ENCODE results near the gene SLC25A28. TPM values are rescaled to one million over a fixed set of nuclear protein-coding genes. Genes with fewer than 3 reads are reported as not detected.

SLC25A28 gene
- total RNA-seq, 1 experiment from 2014 or later = 42.8 TPM

DNA sequence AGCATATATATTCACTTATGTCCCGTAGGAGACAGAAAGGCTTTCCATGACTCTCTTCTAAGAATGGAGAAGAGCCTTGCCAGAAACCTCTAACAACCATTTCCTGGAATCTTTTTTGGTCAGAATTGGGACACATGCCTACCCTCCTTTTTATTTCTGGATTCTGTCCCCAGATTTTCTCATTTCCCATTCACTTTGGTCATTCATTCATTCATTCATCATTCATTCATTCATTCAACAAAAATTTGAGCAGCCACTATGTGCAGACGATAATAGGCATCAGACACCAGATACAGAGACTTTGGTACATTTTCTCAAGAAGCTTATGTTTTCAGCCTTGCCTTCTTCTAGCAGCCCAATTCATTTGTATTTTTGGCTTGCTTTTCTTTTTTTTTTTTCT lies 45.1 kb upstream of the SLC25A28 start:
- Histone ChIP-seq H3K27me3 (ENCODE audit: control insufficient read depth, insufficient read depth, low read length) (no peaks in the 10 kb centered on the region), H3K27ac (ENCODE audit: low read length) (no peak overlapping the region), H3K4me1 (ENCODE audit: control insufficient read depth, insufficient read depth, low read length) (peaks cover 7% of the 10 kb centered on the region), H3K4me3 (ENCODE audit: low read depth in 2 of 2, low read length in 2 of 2) (no peak overlapping the region), H3K36me3 (ENCODE audit: control insufficient read depth, insufficient read depth, low read length) (peaks cover 4% of the 10 kb centered on the region; the same call in 1 of the 2 replicates), H3K9me3 (ENCODE audit: control insufficient read depth, insufficient read depth, low read depth, low read length) (no peaks in the 10 kb centered on the region)
- ATAC-seq (no peak), DNase-seq (ENCODE audit: low read depth, low spot score) (no peak)
- ChIA-PET CTCF (no interaction called here), POLR2A (no interaction called here)
- intact Hi-C loops (cut with micrococcal nuclease; ENCODE audit: unreplicated experiment) = no loop called here
- no TSS peak for BruUV-seq (replicated peaks)
- in situ Hi-C loops (cut with HindIII; ENCODE audit: low pct_unique_long_range_greater_than_20kb, low sequenced_read_pairs) = no loop called here
- TF ChIP-seq, protein P1, sequence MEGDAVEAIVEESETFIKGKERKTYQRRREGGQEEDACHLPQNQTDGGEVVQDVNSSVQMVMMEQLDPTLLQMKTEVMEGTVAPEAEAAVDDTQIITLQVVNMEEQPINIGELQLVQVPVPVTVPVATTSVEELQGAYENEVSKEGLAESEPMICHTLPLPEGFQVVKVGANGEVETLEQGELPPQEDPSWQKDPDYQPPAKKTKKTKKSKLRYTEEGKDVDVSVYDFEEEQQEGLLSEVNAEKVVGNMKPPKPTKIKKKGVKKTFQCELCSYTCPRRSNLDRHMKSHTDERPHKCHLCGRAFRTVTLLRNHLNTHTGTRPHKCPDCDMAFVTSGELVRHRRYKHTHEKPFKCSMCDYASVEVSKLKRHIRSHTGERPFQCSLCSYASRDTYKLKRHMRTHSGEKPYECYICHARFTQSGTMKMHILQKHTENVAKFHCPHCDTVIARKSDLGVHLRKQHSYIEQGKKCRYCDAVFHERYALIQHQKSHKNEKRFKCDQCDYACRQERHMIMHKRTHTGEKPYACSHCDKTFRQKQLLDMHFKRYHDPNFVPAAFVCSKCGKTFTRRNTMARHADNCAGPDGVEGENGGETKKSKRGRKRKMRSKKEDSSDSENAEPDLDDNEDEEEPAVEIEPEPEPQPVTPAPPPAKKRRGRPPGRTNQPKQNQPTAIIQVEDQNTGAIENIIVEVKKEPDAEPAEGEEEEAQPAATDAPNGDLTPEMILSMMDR (IDR thresholded peaks at IDR 0.05) = no peak
- TF ChIP-seq POLR2AphosphoS5 (IDR thresholded peaks at IDR 0.05; ENCODE audit: low read depth, low read length) = no peak
- TF ChIP-seq TCF7L2 (IDR thresholded peaks at IDR 0.05; ENCODE audit: low read depth, low read length) = no peak
- TF ChIP-seq, protein P2, sequence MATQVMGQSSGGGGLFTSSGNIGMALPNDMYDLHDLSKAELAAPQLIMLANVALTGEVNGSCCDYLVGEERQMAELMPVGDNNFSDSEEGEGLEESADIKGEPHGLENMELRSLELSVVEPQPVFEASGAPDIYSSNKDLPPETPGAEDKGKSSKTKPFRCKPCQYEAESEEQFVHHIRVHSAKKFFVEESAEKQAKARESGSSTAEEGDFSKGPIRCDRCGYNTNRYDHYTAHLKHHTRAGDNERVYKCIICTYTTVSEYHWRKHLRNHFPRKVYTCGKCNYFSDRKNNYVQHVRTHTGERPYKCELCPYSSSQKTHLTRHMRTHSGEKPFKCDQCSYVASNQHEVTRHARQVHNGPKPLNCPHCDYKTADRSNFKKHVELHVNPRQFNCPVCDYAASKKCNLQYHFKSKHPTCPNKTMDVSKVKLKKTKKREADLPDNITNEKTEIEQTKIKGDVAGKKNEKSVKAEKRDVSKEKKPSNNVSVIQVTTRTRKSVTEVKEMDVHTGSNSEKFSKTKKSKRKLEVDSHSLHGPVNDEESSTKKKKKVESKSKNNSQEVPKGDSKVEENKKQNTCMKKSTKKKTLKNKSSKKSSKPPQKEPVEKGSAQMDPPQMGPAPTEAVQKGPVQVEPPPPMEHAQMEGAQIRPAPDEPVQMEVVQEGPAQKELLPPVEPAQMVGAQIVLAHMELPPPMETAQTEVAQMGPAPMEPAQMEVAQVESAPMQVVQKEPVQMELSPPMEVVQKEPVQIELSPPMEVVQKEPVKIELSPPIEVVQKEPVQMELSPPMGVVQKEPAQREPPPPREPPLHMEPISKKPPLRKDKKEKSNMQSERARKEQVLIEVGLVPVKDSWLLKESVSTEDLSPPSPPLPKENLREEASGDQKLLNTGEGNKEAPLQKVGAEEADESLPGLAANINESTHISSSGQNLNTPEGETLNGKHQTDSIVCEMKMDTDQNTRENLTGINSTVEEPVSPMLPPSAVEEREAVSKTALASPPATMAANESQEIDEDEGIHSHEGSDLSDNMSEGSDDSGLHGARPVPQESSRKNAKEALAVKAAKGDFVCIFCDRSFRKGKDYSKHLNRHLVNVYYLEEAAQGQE (IDR thresholded peaks at IDR 0.05; ENCODE audit: insufficient read depth in 1 of 2, low read depth in 2 of 2, low read length in 1 of 2) = no peak
- no peak for TF ChIP-seq SIN3A (IDR thresholded peaks at IDR 0.05; ENCODE audit: borderline replicate concordance, insufficient read depth, low read depth, low read length)

DNA sequence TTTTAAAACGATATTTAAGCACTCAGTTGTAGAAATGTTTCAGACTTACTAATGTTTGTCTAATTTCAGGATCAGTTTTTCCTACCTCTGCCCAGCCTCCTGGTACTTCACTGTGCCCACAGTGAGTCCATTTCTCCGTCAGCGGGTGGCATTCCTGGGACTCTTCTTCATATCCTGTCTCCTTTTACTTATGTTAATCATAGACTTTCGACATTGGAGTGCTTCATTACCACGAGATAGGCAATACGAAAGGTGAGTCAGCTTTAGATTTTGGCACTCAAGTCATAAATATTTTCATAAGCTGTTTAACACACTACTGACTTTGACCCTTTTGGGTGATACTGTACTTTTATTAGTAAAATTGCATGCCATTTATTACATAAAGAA lies 41.1 kb upstream of the SLC25A28 start:
- CTCF ChIA-PET = no interaction called here
- H3K4me1 ChIP-seq (ENCODE audit: control insufficient read depth, insufficient read depth, low read length) = peaks cover 16% of the 10 kb centered on the region
- TF ChIP-seq, protein P1 (IDR thresholded peaks at IDR 0.05) = no peak
- TF ChIP-seq POLR2AphosphoS5 (IDR thresholded peaks at IDR 0.05; ENCODE audit: low read depth, low read length) (no peak), TCF7L2 (IDR thresholded peaks at IDR 0.05; ENCODE audit: low read depth, low read length) (no peak), SIN3A (IDR thresholded peaks at IDR 0.05; ENCODE audit: borderline replicate concordance, insufficient read depth, low read depth, low read length) (no peak)
- TF ChIP-seq, protein P2 (IDR thresholded peaks at IDR 0.05; ENCODE audit: insufficient read depth in 1 of 2, low read depth in 2 of 2, low read length in 1 of 2) = no peak
- peaks cover 10% of the 10 kb centered on the region; the same call in 1 of the 2 replicates for H3K36me3 ChIP-seq (ENCODE audit: control insufficient read depth, insufficient read depth, low read length)
- no peaks in the 10 kb centered on the region for H3K27me3 ChIP-seq (ENCODE audit: control insufficient read depth, insufficient read depth, low read length)
- in situ Hi-C loops (cut with HindIII; ENCODE audit: low pct_unique_long_range_greater_than_20kb, low sequenced_read_pairs) (no loop called here), intact Hi-C loops (cut with micrococcal nuclease; ENCODE audit: unreplicated experiment) (no loop called here)
- POLR2A ChIA-PET = no interaction called here
- ATAC-seq (no peak), DNase-seq (ENCODE audit: low read depth, low spot score) (peak; percentile 94)
- H3K4me3 ChIP-seq (ENCODE audit: low read depth in 2 of 2, low read length in 2 of 2) = no peak overlapping the region
- BruUV-seq (replicated peaks) = no TSS peak
- no peak overlapping the region for H3K27ac ChIP-seq (ENCODE audit: low read length)
- H3K9me3 ChIP-seq (ENCODE audit: control insufficient read depth, insufficient read depth, low read depth, low read length) = no peaks in the 10 kb centered on the region

Data from Panc1 (cell line).